HUES6 (cell line): Measurements from ENCODE around the gene GPR68.

ENCODE experiments used
- H3K27ac ChIP-seq: 2 replicates; pipeline ENCODE4 v1.7.0; 2013; ENCODE audit warnings: low read depth, mild to moderate bottlenecking, low read length, inconsistent platforms
- H3K27me3 ChIP-seq: 2 replicates; pipeline ENCODE4 v1.6.1; 2013; ENCODE audit warnings: low read length; ENCODE audit not compliant: control insufficient read depth, insufficient read depth
- H3K36me3 ChIP-seq: 2 replicates; pipeline ENCODE4 v1.6.1; 2013; ENCODE audit warnings: low read length; ENCODE audit not compliant: control insufficient read depth, insufficient read depth
- H3K4me1 ChIP-seq: 2 replicates; pipeline ENCODE4 v1.6.1; 2013; ENCODE audit warnings: low read length; ENCODE audit not compliant: control insufficient read depth, insufficient read depth
- H3K4me3 ChIP-seq: 2 replicates; pipeline ENCODE4 v1.5.1; 2013; ENCODE audit warnings: low read depth, low read length
- H3K9ac ChIP-seq: one replicate; pipeline ENCODE4 v1.6.1; 2013; ENCODE audit warnings: mild to moderate bottlenecking, low read length
- H3K9me3 ChIP-seq: 2 replicates; pipeline ENCODE4 v1.6.1; 2013; ENCODE audit warnings: low read depth, low read length; ENCODE audit not compliant: control insufficient read depth, insufficient read depth

The GPR68 gene

DNA sequence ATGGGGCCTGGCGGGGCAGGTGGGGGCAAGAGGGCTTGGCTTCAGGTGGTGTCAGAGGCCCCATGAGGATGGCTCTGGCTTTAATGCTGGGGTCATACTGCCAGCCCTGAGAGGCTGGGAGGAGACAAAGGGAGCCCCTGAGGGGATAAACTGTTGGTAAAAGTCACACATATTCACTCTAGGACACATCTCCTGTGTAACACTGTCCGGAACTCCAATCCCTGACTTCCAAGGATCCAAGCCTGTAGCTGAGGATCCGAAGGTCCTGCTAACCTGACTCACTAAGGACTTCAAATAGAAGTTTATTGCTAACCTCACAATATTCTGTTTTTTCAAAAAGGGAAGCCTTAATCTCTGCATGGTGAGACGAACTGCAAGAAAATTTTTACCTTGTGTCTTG lies 39.2 kb upstream of the GPR68 start:
- no peaks in the 10 kb centered on the region for H3K4me1 ChIP-seq
- no peaks in the 10 kb centered on the region for H3K9me3 ChIP-seq
- H3K27ac ChIP-seq = no peak overlapping the region
- no peaks in the 10 kb centered on the region for H3K27me3 ChIP-seq
- H3K36me3 ChIP-seq = peaks cover 59% of the 10 kb centered on the region
- H3K4me3 ChIP-seq = no peak overlapping the region
- H3K9ac ChIP-seq = no peak overlapping the region

DNA sequence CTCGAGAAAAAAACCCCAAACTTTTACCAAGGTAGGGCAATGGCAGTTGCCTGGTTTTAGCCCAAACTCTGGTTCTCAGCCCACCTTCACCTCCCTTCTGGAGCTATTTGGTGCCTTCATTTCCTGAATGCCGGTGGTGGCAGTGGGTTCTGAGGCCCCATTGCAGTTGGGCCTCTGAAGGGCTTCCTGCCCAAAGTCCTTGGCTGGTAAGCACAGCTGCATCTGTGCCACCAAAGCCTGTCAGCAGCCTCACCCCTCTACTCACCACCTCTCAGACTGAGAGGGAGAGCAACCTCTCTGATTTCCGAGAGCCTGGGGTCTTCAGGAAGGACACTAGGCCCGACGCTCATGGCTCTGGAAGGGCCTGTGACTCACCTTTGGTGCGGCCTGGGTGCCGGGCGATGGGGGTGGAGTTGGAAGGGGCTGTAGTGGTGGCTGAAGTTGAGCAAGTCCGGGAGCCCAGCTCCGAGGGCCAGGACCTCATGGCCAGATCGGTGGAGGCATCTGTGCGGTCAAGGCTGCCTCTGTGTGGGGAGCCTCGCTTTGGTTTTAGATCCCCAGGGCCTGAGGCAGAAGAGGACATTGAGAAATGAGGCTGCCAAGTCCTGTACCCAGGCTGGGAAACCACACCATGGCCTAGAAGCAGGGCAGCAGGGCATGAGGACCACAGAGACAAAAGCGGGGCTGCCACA lies 38.6 kb upstream of the GPR68 start:
- no peaks in the 10 kb centered on the region for H3K27me3 ChIP-seq
- H3K9ac ChIP-seq = no peak overlapping the region
- H3K27ac ChIP-seq = no peak overlapping the region
- H3K36me3 ChIP-seq = peaks cover 59% of the 10 kb centered on the region
- H3K4me1 ChIP-seq = no peaks in the 10 kb centered on the region
- H3K4me3 ChIP-seq = no peak overlapping the region
- H3K9me3 ChIP-seq = no peaks in the 10 kb centered on the region

DNA sequence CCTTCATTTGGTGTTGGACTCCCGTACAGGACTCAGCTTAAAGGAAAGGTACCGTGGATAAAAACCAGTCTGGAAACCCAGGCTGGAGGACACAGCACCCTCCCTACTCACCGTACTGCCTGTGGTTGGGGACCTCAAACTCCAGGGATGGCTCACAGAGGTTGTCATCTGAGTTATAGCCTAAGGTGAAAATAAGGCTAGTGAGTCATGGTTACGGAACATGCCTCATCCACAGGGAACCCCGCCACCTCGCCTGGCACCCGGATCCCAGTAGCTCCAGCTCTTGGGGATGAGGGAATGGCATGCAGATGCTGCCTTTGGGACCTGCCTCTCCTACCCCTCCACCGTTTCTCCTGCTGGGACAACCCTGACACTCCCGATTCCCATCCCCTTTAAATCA lies 36.8 kb upstream of the GPR68 start:
- Histone ChIP-seq H3K27me3 (no peaks in the 10 kb centered on the region), H3K27ac (no peak overlapping the region), H3K9me3 (no peaks in the 10 kb centered on the region), H3K4me3 (no peak overlapping the region), H3K4me1 (no peaks in the 10 kb centered on the region), H3K9ac (no peak overlapping the region), H3K36me3 (peaks cover 67% of the 10 kb centered on the region)

- Histone ChIP-seq H3K36me3 (peaks cover 69% of the 10 kb centered on the region), H3K27me3 (no peaks in the 10 kb centered on the region), H3K27ac (no peak overlapping the region), H3K4me1 (no peaks in the 10 kb centered on the region), H3K4me3 (no peak overlapping the region), H3K9me3 (no peaks in the 10 kb centered on the region), H3K9ac (no peak overlapping the region)
Measured at GRCh38 chr14:91280129-91280528, 35.6 kb upstream of the GPR68 start.

DNA sequence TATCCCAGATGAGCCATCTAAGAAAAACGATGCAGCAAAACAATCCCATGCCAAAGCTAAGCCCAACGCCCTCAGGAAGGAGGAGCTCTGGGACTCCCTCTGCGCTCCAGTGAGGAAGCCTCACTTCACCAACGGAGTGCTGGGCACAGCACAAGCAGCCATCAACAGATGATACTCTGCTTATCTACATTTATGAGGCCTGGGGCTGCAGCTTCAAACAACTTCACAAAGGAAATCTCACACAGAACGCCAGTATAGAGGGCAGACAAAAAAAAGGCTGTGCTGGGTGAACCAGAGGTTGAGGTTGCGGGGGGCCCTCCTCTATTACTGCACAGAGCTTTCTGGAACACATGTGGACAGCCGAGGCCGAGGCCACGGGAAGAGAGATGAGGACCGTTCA lies 34.9 kb upstream of the GPR68 start:
- no peaks in the 10 kb centered on the region for H3K27me3 ChIP-seq

GRCh38 chr14:91278383-91278715 lies 33.8 kb upstream of the GPR68 start:
- no peak overlapping the region for H3K4me3 ChIP-seq
- peaks cover 82% of the 10 kb centered on the region for H3K36me3 ChIP-seq
- H3K9ac ChIP-seq = no peak overlapping the region
- H3K27me3 ChIP-seq = no peaks in the 10 kb centered on the region
- H3K4me1 ChIP-seq = no peaks in the 10 kb centered on the region
- H3K27ac ChIP-seq = no peak overlapping the region; the same call in 1 of the 2 replicates
- H3K9me3 ChIP-seq = no peaks in the 10 kb centered on the region

More for the DNA sequence above, 34.9 kb upstream of the GPR68 start:
- no peaks in the 10 kb centered on the region for H3K9me3 ChIP-seq
- H3K4me3 ChIP-seq = no peak overlapping the region
- no peaks in the 10 kb centered on the region for H3K4me1 ChIP-seq
- no peak overlapping the region for H3K9ac ChIP-seq
- peaks cover 76% of the 10 kb centered on the region for H3K36me3 ChIP-seq
- no peak overlapping the region for H3K27ac ChIP-seq

- no peak overlapping the region for H3K4me3 ChIP-seq
- H3K9ac ChIP-seq = no peak overlapping the region
- peak overlapping the region; percentile 6; the same call in 1 of the 2 replicates for H3K27ac ChIP-seq
- no peaks in the 10 kb centered on the region for H3K9me3 ChIP-seq
- no peaks in the 10 kb centered on the region for H3K27me3 ChIP-seq
- H3K4me1 ChIP-seq = no peaks in the 10 kb centered on the region
- peaks cover 79% of the 10 kb centered on the region for H3K36me3 ChIP-seq
Measured at GRCh38 chr14:91277546-91278382, 33.3 kb upstream of the GPR68 start.

DNA sequence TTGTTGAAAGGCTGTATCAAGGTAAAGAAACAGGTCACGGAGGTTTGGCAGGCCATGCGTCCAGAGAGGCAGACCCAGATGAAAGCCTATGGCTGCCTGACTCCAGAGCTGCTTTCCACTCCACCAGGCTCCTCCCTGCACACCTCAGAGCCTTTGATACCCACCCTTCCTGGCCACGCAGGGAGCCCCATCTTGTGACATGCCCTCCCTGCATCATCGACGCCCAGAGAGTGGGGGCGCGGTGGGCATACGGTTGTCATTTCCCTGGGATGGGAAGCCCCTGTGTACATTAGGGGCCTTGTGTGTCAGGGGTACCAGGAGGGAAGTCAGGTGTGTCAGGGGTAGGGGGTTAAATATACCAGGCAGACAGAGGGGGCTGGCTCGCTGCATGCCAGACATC lies 30.3 kb upstream of the GPR68 start:
- no peak overlapping the region for H3K9ac ChIP-seq
- H3K4me3 ChIP-seq = no peak overlapping the region
- peaks cover 62% of the 10 kb centered on the region for H3K36me3 ChIP-seq
- H3K4me1 ChIP-seq = no peaks in the 10 kb centered on the region
- no peaks in the 10 kb centered on the region for H3K9me3 ChIP-seq
- H3K27me3 ChIP-seq = no peaks in the 10 kb centered on the region
- no peak overlapping the region for H3K27ac ChIP-seq

GRCh38 chr14:91273885-91274273 lies 29.4 kb upstream of the GPR68 start:
- Histone ChIP-seq H3K4me1 (no peaks in the 10 kb centered on the region), H3K4me3 (no peak overlapping the region), H3K36me3 (peaks cover 52% of the 10 kb centered on the region)

DNA sequence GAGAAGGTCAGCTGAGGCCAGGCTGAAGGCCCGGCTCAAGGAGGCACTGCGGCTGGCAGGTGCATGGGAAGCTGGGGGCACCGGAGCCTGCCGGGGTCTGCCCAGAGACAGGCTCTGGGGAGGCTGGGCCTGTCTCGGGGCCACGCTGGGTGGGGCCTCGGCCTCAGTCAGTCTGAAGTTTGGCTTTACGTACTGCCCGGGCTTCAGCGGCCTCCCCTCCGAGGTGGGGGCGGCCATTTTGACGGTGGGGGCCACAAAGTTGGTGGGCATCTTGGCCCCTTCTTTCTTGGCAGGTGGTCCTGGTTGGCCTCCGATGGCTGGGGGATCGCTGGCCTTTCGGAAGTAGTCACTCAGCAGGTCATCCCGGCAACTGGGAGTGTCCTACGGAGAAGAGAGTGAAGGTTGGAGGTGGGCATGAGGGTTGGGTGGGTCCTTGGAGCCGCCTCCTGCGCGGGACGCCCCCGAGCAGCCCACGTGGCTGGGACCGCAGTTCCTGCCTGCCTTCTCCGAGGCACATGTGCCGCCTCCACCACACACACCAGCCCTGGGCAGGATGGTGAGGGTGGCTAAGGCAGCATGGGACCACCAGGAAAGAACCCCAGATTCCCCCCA lies 28.9 kb upstream of the GPR68 start:
- H3K36me3 ChIP-seq = peaks cover 48% of the 10 kb centered on the region

More at GRCh38 chr14:91273885-91274273, 29.4 kb upstream of the GPR68 start:
- H3K9me3 ChIP-seq = no peaks in the 10 kb centered on the region
- H3K9ac ChIP-seq = no peak overlapping the region
- no peaks in the 10 kb centered on the region for H3K27me3 ChIP-seq
- no peak overlapping the region for H3K27ac ChIP-seq

More for the DNA sequence above, 28.9 kb upstream of the GPR68 start:
- H3K27ac ChIP-seq = no peak overlapping the region
- no peaks in the 10 kb centered on the region for H3K9me3 ChIP-seq
- H3K4me1 ChIP-seq = no peaks in the 10 kb centered on the region
- H3K4me3 ChIP-seq = no peak overlapping the region
- no peak overlapping the region for H3K9ac ChIP-seq
- no peaks in the 10 kb centered on the region for H3K27me3 ChIP-seq
